ENCODE measurements around the gene LRRC74A.

LRRC74A gene

GRCh38 chr14:76832503-76832988, 6.3 kb downstream of the LRRC74A start:
- no peaks in the 10 kb centered on the region for H3K27me3 ChIP-seq (ENCODE audit: control insufficient read depth in 1 of 2, insufficient read depth in 2 of 2, low read length in 2 of 2)
- no peaks in the 10 kb centered on the region for H3K36me3 ChIP-seq (ENCODE audit: insufficient read depth, low read length)
- H3K27ac ChIP-seq (ENCODE audit: low read depth, low read length) = no peak overlapping the region
- H3K4me3 ChIP-seq (ENCODE audit: low read depth in 1 of 2, low read length in 2 of 2) = no peak overlapping the region
- H3K9me3 ChIP-seq (ENCODE audit: low read length) = no peaks in the 10 kb centered on the region
- no peak overlapping the region for H3K9ac ChIP-seq (ENCODE audit: low read length)
- H3K4me1 ChIP-seq (ENCODE audit: insufficient read depth, low read length) = peaks cover 3% of the 10 kb centered on the region

DNA sequence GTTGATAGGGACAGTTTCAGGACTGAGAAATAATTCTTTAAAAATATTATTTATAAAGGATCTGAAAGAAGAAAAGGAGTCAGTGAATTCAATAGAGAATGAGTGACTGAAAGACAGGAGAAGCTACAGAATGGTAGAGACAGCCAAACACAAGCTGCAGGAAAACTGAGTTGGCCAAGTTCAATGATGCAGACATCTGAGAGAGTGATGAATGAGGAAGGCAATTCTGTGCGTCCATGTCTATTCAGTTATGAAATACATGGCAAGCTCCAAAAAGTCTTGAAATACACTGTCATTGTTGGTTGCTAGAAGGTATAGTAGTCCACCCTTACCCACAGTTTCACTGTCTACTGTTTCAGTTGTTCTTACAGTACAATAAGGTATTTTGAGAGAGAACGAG, 6.8 kb downstream of the LRRC74A start:
- H3K4me3 ChIP-seq (ENCODE audit: low read depth in 1 of 2, low read length in 2 of 2) = no peak overlapping the region
- no peaks in the 10 kb centered on the region for H3K4me1 ChIP-seq (ENCODE audit: insufficient read depth, low read length)
- H3K36me3 ChIP-seq (ENCODE audit: insufficient read depth, low read length) = no peaks in the 10 kb centered on the region
- H3K27me3 ChIP-seq (ENCODE audit: control insufficient read depth in 1 of 2, insufficient read depth in 2 of 2, low read length in 2 of 2) = no peaks in the 10 kb centered on the region
- no peak overlapping the region for H3K27ac ChIP-seq (ENCODE audit: low read depth, low read length)
- no peaks in the 10 kb centered on the region for H3K9me3 ChIP-seq (ENCODE audit: low read length)
- H3K9ac ChIP-seq (ENCODE audit: low read length) = no peak overlapping the region

DNA sequence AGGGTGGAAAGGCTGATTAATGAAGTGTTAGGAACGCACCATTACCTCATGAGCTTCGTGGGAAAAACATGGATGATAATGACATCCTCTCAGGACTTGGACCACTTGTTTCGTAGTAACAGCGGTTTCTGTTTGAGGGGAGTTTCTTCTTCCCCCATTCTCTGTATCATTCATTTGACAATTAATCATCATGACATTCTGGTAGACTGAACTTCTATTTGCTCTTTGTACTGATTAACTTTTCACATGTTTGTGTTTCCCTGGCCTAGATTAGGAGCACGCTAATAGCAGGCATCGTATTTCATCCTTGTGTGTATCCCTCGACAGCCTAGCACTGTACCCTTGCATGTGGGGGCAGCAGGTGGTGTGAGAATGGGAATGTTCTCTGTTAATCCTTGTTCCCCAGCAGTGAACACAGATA, 8.0 kb downstream of the LRRC74A start:
- no peaks in the 10 kb centered on the region for H3K9me3 ChIP-seq (ENCODE audit: low read length)
- H3K27me3 ChIP-seq (ENCODE audit: control insufficient read depth in 1 of 2, insufficient read depth in 2 of 2, low read length in 2 of 2) = no peaks in the 10 kb centered on the region
- H3K4me3 ChIP-seq (ENCODE audit: low read depth in 1 of 2, low read length in 2 of 2) = no peak overlapping the region
- no peaks in the 10 kb centered on the region for H3K4me1 ChIP-seq (ENCODE audit: insufficient read depth, low read length)
- H3K27ac ChIP-seq (ENCODE audit: low read depth, low read length) = no peak overlapping the region
- no peak overlapping the region for H3K9ac ChIP-seq (ENCODE audit: low read length)
- no peaks in the 10 kb centered on the region for H3K36me3 ChIP-seq (ENCODE audit: insufficient read depth, low read length)

DNA sequence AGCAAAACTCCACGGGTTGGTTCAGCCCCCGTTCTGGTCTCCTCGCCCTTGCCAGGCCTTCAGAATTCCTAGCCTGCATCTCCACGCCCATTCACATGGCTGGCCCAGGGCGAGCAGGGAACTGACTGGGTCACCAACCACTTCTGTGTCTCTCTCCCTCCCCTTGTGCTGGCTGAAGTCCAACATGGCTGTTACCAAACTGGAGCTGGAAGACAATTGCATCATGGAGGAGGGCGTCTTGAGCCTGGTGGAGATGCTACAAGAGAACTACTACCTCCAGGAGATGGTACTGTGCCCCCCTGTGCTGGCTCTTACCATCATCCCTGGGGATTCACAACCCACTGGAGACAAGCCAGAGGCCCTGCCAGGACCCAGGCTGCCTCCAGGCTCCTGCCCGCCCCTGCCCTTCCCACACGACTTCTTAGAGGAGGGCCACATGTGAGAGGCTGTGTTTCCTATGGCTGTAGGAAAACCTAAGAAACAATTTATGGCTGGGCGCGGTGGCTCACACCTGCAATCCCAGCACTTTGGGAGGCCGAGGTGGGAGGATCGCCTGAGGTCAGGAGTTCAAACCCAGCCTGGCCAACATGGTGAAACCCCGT, 9.9 kb downstream of the LRRC74A start:
- H3K9me3 ChIP-seq (ENCODE audit: low read length) = no peaks in the 10 kb centered on the region
- H3K4me1 ChIP-seq (ENCODE audit: insufficient read depth, low read length) = no peaks in the 10 kb centered on the region
- no peaks in the 10 kb centered on the region for H3K36me3 ChIP-seq (ENCODE audit: insufficient read depth, low read length)
- H3K27me3 ChIP-seq (ENCODE audit: control insufficient read depth in 1 of 2, insufficient read depth in 2 of 2, low read length in 2 of 2) = no peaks in the 10 kb centered on the region
- no peak overlapping the region for H3K27ac ChIP-seq (ENCODE audit: low read depth, low read length)
- no peak overlapping the region for H3K9ac ChIP-seq (ENCODE audit: low read length)
- no peak overlapping the region for H3K4me3 ChIP-seq (ENCODE audit: low read depth in 1 of 2, low read length in 2 of 2)

DNA sequence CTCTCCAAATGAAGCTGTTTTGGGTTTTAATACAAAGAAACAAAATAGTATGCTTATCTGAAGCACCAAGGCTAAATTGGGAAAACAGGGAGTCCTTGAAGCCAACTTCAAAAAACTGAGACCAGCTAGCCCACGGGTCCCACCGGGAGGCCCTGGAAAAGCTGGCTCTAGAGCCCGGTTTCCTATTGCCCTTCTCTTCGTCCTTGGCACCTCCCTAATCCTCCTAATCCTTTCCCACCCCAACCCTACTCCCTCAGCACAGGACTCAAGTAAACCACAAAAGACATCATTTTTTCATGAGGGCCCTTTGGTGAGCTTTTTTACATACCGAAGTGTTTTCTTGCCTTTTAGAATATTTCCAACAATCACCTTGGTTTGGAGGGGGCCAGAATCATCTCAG, 11.3 kb downstream of the LRRC74A start:
- Histone ChIP-seq H3K4me1 (ENCODE audit: insufficient read depth, low read length) (no peaks in the 10 kb centered on the region), H3K9me3 (ENCODE audit: low read length) (no peaks in the 10 kb centered on the region), H3K4me3 (ENCODE audit: low read depth in 1 of 2, low read length in 2 of 2) (no peak overlapping the region), H3K27ac (ENCODE audit: low read depth, low read length) (no peak overlapping the region), H3K9ac (ENCODE audit: low read length) (no peak overlapping the region), H3K36me3 (ENCODE audit: insufficient read depth, low read length) (no peaks in the 10 kb centered on the region), H3K27me3 (ENCODE audit: control insufficient read depth in 1 of 2, insufficient read depth in 2 of 2, low read length in 2 of 2) (no peaks in the 10 kb centered on the region)

- no peaks in the 10 kb centered on the region for H3K9me3 ChIP-seq (ENCODE audit: low read length)
- H3K36me3 ChIP-seq (ENCODE audit: insufficient read depth, low read length) = no peaks in the 10 kb centered on the region
- no peaks in the 10 kb centered on the region for H3K4me1 ChIP-seq (ENCODE audit: insufficient read depth, low read length)
- no peak overlapping the region for H3K9ac ChIP-seq (ENCODE audit: low read length)
- no peaks in the 10 kb centered on the region for H3K27me3 ChIP-seq (ENCODE audit: control insufficient read depth in 1 of 2, insufficient read depth in 2 of 2, low read length in 2 of 2)
- H3K27ac ChIP-seq (ENCODE audit: low read depth, low read length) = no peak overlapping the region
- no peak overlapping the region for H3K4me3 ChIP-seq (ENCODE audit: low read depth in 1 of 2, low read length in 2 of 2)
Observed at GRCh38 chr14:76842414-76842813, 16.2 kb downstream of the LRRC74A start.

DNA sequence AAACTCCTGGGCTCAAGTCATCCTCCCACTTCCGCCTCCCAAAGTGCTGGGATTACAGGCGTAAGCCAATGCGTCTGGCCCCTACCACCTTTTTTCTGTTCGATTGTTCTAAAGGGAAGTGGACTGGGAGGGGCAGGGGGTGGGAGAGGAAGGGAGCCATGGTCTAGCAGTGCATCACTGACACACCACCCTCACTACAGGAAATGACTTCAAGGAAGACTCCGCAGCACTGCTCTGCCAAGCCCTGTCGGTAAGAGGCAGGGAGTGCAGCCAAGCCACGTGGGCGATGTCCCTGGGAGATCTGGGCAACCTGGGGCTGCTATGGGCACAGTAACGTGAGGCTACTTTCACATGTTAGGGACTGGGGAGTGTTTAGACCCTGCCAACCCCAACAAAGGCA, 18.0 kb downstream of the LRRC74A start:
- Histone ChIP-seq H3K27me3 (ENCODE audit: control insufficient read depth in 1 of 2, insufficient read depth in 2 of 2, low read length in 2 of 2) (no peaks in the 10 kb centered on the region), H3K27ac (ENCODE audit: low read depth, low read length) (no peak overlapping the region), H3K4me3 (ENCODE audit: low read depth in 1 of 2, low read length in 2 of 2) (no peak overlapping the region)

GRCh38 chr14:76846331-76847047, 20.3 kb downstream of the LRRC74A start:
- no peaks in the 10 kb centered on the region for H3K4me1 ChIP-seq (ENCODE audit: insufficient read depth, low read length)
- H3K9ac ChIP-seq (ENCODE audit: low read length) = no peak overlapping the region
- no peaks in the 10 kb centered on the region for H3K36me3 ChIP-seq (ENCODE audit: insufficient read depth, low read length)
- H3K27me3 ChIP-seq (ENCODE audit: control insufficient read depth in 1 of 2, insufficient read depth in 2 of 2, low read length in 2 of 2) = no peaks in the 10 kb centered on the region
- H3K27ac ChIP-seq (ENCODE audit: low read depth, low read length) = no peak overlapping the region
- no peaks in the 10 kb centered on the region for H3K9me3 ChIP-seq (ENCODE audit: low read length)
- H3K4me3 ChIP-seq (ENCODE audit: low read depth in 1 of 2, low read length in 2 of 2) = no peak overlapping the region

More for the DNA sequence above, 18.0 kb downstream of the LRRC74A start:
- Histone ChIP-seq H3K36me3 (ENCODE audit: insufficient read depth, low read length) (no peaks in the 10 kb centered on the region), H3K9ac (ENCODE audit: low read length) (no peak overlapping the region), H3K9me3 (ENCODE audit: low read length) (no peaks in the 10 kb centered on the region), H3K4me1 (ENCODE audit: insufficient read depth, low read length) (no peaks in the 10 kb centered on the region)

DNA sequence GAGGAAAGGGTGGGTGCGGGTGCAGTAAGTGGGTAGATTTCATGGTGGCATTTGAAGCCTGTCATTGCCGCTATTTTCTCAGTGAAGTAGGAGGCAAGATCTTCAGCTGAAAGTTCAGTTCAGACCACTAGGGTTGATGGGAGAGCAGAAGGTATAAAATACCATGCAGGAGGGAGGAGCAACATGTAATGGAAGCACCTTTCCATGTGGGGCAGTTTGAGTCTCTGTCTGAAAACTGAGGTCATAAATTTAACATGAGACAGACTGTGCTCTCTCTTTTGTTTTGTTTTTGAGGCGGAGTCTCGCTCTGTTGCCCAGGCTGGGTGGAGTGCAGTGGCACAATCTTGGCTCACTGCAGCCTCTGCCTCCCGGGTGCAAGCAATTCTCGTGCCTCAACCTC, 22.7 kb downstream of the LRRC74A start:
- no peak overlapping the region for H3K27ac ChIP-seq (ENCODE audit: low read depth, low read length)
- H3K9ac ChIP-seq (ENCODE audit: low read length) = no peak overlapping the region
- no peak overlapping the region for H3K4me3 ChIP-seq (ENCODE audit: low read depth in 1 of 2, low read length in 2 of 2)
- H3K27me3 ChIP-seq (ENCODE audit: control insufficient read depth in 1 of 2, insufficient read depth in 2 of 2, low read length in 2 of 2) = no peaks in the 10 kb centered on the region
- no peaks in the 10 kb centered on the region for H3K36me3 ChIP-seq (ENCODE audit: insufficient read depth, low read length)
- no peaks in the 10 kb centered on the region for H3K9me3 ChIP-seq (ENCODE audit: low read length)
- no peaks in the 10 kb centered on the region for H3K4me1 ChIP-seq (ENCODE audit: insufficient read depth, low read length)

GRCh38 chr14:76855066-76855465, 28.9 kb downstream of the LRRC74A start:
- Histone ChIP-seq H3K36me3 (ENCODE audit: insufficient read depth, low read length) (no peaks in the 10 kb centered on the region), H3K9ac (ENCODE audit: low read length) (no peak overlapping the region), H3K9me3 (ENCODE audit: low read length) (no peaks in the 10 kb centered on the region), H3K4me1 (ENCODE audit: insufficient read depth, low read length) (no peaks in the 10 kb centered on the region), H3K4me3 (ENCODE audit: low read depth in 1 of 2, low read length in 2 of 2) (no peak overlapping the region), H3K27me3 (ENCODE audit: control insufficient read depth in 1 of 2, insufficient read depth in 2 of 2, low read length in 2 of 2) (no peaks in the 10 kb centered on the region), H3K27ac (ENCODE audit: low read depth, low read length) (no peak overlapping the region)

DNA sequence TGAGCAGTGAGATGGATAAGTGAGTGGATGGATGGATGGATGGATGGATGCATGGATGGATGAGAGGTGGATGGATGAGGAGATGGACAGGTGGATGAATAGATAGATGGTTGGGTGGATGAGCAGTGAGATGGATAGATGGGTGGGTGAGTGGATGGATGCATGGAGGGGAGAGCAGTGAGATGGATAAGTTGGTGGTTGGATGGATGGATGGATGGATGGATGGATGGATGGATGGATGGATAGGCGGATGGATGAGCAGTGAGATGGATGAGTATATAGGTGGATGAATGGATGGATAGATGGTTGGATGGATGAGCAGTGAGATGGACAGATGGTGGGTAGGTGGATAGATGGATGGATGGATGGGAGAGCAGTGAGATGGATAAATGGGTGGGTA, 30.6 kb downstream of the LRRC74A start:
- H3K4me1 ChIP-seq (ENCODE audit: insufficient read depth, low read length) = no peaks in the 10 kb centered on the region

More for the DNA sequence above, 30.6 kb downstream of the LRRC74A start:
- Histone ChIP-seq H3K27ac (ENCODE audit: low read depth, low read length) (no peak overlapping the region), H3K36me3 (ENCODE audit: insufficient read depth, low read length) (no peaks in the 10 kb centered on the region), H3K9ac (ENCODE audit: low read length) (no peak overlapping the region), H3K27me3 (ENCODE audit: control insufficient read depth in 1 of 2, insufficient read depth in 2 of 2, low read length in 2 of 2) (no peaks in the 10 kb centered on the region), H3K4me3 (ENCODE audit: low read depth in 1 of 2, low read length in 2 of 2) (no peak overlapping the region), H3K9me3 (ENCODE audit: low read length) (no peaks in the 10 kb centered on the region)

Measured in muscle layer of colon (tissue), 2 donors.